K562 (cell line): ENCODE data around the gene ORAI2. TPM values are rescaled to one million over a fixed set of nuclear protein-coding genes. Genes with fewer than 3 reads are reported as not detected.

Source experiments
- CBFA2T2 ChIP-seq: fragments of 450-650 bp; conservative IDR thresholded peaks from 2 replicates; pipeline ENCODE4 v1.6.1; 2017; ENCODE audit warnings: mild to moderate bottlenecking
- CBX3 ChIP-seq, 2 experiments: IDR thresholded peaks; 1 replicate in 1 of 2; 2 replicates in 1 of 2; pipeline ENCODE4 v1.6.1; 2012; ENCODE audit warnings: inconsistent platforms in 2 of 2, low read length in 2 of 2, borderline replicate concordance in 1 of 2, control low read depth in 1 of 2
- CCAR2 ChIP-seq: fragments of 200-400 bp; formaldehyde crosslinking; IDR thresholded peaks from 2 replicates; pipeline ENCODE4 v1.6.1; 2017; ENCODE audit warnings: mild to moderate bottlenecking, low read depth, low read length
- HMG20A ChIP-seq: fragments of 450-650 bp; formaldehyde crosslinking; conservative IDR thresholded peaks from 2 replicates; pipeline ENCODE4 v1.4.0; 2020; ENCODE audit warnings: mild to moderate bottlenecking, mixed read lengths
- NCOA6 ChIP-seq: fragments of 450-650 bp; IDR thresholded peaks from 2 replicates; pipeline ENCODE4 v1.6.1; 2017; ENCODE audit warnings: mild to moderate bottlenecking
- RAD51 ChIP-seq: fragments of 450-650 bp; IDR thresholded peaks from 2 replicates; pipeline ENCODE4 v1.7.1; 2016; ENCODE audit warnings: low read depth, mild to moderate bottlenecking, borderline replicate concordance
- RFX7 ChIP-seq: fragments of 250-450 bp; sonication (Bioruptor Pico); IDR thresholded peaks from 2 replicates; pipeline ENCODE4 v1.5.1; 2021; ENCODE audit warnings: mild to moderate bottlenecking
- SP1 ChIP-seq: sonication (generic); formaldehyde crosslinking; IDR thresholded peaks from 2 replicates; pipeline ENCODE4 v1.8.1; 2022; ENCODE audit warnings: mild to moderate bottlenecking, missing genetic modification reagents
- TRIM28 ChIP-seq: fragments of 450-650 bp; IDR thresholded peaks from 2 replicates; pipeline ENCODE4 v1.6.1; 2017
- TSC22D4 ChIP-seq: fragments of 450-650 bp; IDR thresholded peaks from 2 replicates; pipeline ENCODE4 v1.6.1; 2016; ENCODE audit warnings: missing genetic modification characterization, missing biosample characterization, control low read depth
- ZNF134 ChIP-seq: fragments of 250-450 bp; sonication (Bioruptor Pico); conservative IDR thresholded peaks from 2 replicates; pipeline ENCODE4 v1.4.0; 2020
- ZNF224 ChIP-seq: sonication (generic); formaldehyde crosslinking; IDR thresholded peaks from 2 replicates; pipeline ENCODE4 v1.8.0; 2022; ENCODE audit warnings: mild to moderate bottlenecking, missing genetic modification reagents
- ZNF3 ChIP-seq: fragments of 250-450 bp; sonication (Bioruptor Pico); IDR thresholded peaks from 2 replicates; pipeline ENCODE4 v1.5.0; 2021; ENCODE audit warnings: mild to moderate bottlenecking, moderate library complexity
- ZNF644 ChIP-seq: fragments of 200-800 bp; sonication (Bioruptor generic); IDR thresholded peaks from 2 replicates; pipeline ENCODE4 v1.6.1; 2016; ENCODE audit warnings: low read depth, missing genetic modification characterization, missing compliant biosample characterization
- ZNF655 ChIP-seq: fragments of 250-450 bp; sonication (Bioruptor Pico); IDR thresholded peaks from 2 replicates; pipeline ENCODE4 v1.5.0; 2021
- ZNF785 ChIP-seq: fragments of 250-450 bp; sonication (Bioruptor Pico); IDR thresholded peaks from 2 replicates; pipeline ENCODE4 v1.4.0; 2020; ENCODE audit warnings: mild to moderate bottlenecking
- ZZZ3 ChIP-seq: fragments of 450-650 bp; IDR thresholded peaks from 2 replicates; pipeline ENCODE4 v1.6.1; 2016; ENCODE audit warnings: antibody characterized with exemption, mild to moderate bottlenecking, moderate library complexity
- polyA plus RNA-seq, 8 experiments: library from polyadenylated mRNA; depleted of rRNA in 4 of 8; stranded (reverse) in 5 of 8; unstranded in 3 of 8; fragments of >200 nt; fragmentation: Nextera tagmentation in 2 of 8; fragmentation: Illumina TruSeq in 1 of 8; extraction: Ambion mirVana in 2 of 8; extraction: Trizol in 1 of 8; gene quantifications; 2 replicates each; pipeline versions ENCODE4 v1.2.1 to v1.2.3, GENCODE V29; 2011 to 2014; ENCODE audit warnings: inconsistent platforms in 1 of 8, missing spikeins in 1 of 8
- total RNA-seq, 7 experiments: library from RNA; depleted of rRNA in 6 of 7; stranded (reverse); fragments of >200 nt in 6 of 7; fragmentation: Illumina TruSeq in 2 of 7; extraction: Trizol in 2 of 7; gene quantifications; 2 replicates each; pipeline versions ENCODE4 v1.2.1 to v1.2.3, GENCODE V29; 2011 to 2021; ENCODE audit warnings: low replicate concordance in 1 of 7
- TF ChIP-seq, protein P1 (sequence below): fragments of 450-650 bp; IDR thresholded peaks from 2 replicates; pipeline ENCODE4 v1.6.1; 2017; ENCODE audit warnings: antibody characterized with exemption, mild to moderate bottlenecking
- TF ChIP-seq, protein P2 (sequence below): fragments of 450-650 bp; IDR thresholded peaks from 2 replicates; pipeline ENCODE4 v1.6.1; 2014; ENCODE audit warnings: low read depth, mild to moderate bottlenecking, moderate library complexity, borderline replicate concordance
- TF ChIP-seq, protein P3 (sequence below): fragments of 250-450 bp; sonication (Bioruptor Pico); IDR thresholded peaks from 2 replicates; pipeline ENCODE4 v1.5.0; 2021; ENCODE audit warnings: mild to moderate bottlenecking, borderline replicate concordance

ORAI2 gene
- total and polyA plus RNA-seq, 9 of the 15 experiments (the other 6 are each of a cell fraction or from before 2014, with no cell fraction given): 1.1 to 27.7 (median 9.2) TPM

GRCh38 chr7:102464577-102465280, 31.4 kb downstream of the ORAI2 start, which contains the start of the genes ALKBH4 and LRWD1 (continued):
- TF ChIP-seq, protein P1, sequence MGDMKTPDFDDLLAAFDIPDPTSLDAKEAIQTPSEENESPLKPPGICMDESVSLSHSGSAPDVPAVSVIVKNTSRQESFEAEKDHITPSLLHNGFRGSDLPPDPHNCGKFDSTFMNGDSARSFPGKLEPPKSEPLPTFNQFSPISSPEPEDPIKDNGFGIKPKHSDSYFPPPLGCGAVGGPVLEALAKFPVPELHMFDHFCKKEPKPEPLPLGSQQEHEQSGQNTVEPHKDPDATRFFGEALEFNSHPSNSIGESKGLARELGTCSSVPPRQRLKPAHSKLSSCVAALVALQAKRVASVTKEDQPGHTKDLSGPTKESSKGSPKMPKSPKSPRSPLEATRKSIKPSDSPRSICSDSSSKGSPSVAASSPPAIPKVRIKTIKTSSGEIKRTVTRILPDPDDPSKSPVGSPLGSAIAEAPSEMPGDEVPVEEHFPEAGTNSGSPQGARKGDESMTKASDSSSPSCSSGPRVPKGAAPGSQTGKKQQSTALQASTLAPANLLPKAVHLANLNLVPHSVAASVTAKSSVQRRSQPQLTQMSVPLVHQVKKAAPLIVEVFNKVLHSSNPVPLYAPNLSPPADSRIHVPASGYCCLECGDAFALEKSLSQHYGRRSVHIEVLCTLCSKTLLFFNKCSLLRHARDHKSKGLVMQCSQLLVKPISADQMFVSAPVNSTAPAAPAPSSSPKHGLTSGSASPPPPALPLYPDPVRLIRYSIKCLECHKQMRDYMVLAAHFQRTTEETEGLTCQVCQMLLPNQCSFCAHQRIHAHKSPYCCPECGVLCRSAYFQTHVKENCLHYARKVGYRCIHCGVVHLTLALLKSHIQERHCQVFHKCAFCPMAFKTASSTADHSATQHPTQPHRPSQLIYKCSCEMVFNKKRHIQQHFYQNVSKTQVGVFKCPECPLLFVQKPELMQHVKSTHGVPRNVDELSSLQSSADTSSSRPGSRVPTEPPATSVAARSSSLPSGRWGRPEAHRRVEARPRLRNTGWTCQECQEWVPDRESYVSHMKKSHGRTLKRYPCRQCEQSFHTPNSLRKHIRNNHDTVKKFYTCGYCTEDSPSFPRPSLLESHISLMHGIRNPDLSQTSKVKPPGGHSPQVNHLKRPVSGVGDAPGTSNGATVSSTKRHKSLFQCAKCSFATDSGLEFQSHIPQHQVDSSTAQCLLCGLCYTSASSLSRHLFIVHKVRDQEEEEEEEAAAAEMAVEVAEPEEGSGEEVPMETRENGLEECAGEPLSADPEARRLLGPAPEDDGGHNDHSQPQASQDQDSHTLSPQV: peak; percentile 59; the same call in 1 of the 2 replicates
- TF ChIP-seq NCOA6: 0 out of 2 replicates have a peak, but pooled peaks have one; percentile 56
- no peak for TF ChIP-seq ZNF655 (CRISPR knock-in tag)
- TF ChIP-seq ZNF785: no peak
- TF ChIP-seq TRIM28: no peak
- TF ChIP-seq ZNF134 (CRISPR knock-in tag): no peak
- TF ChIP-seq RFX7 (CRISPR knock-in tag): no peak
- no peak for TF ChIP-seq HMG20A (CRISPR knock-in tag)
- 0 out of 3 replicates have a peak, but pooled peaks of 1 of the 2 experiments have one; percentile 17 for TF ChIP-seq CBX3 (IDR thresholded peaks at IDR 0.05; ENCODE audit: borderline replicate concordance in 1 of 2, low read length in 2 of 2)
- TF ChIP-seq ZZZ3: no peak
- no peak for TF ChIP-seq ZNF644 (tag)
- no peak for TF ChIP-seq RAD51
- TF ChIP-seq SP1: peak; percentile 83
- no peak for TF ChIP-seq ZNF3 (CRISPR knock-in tag)
- TF ChIP-seq, protein P2, sequence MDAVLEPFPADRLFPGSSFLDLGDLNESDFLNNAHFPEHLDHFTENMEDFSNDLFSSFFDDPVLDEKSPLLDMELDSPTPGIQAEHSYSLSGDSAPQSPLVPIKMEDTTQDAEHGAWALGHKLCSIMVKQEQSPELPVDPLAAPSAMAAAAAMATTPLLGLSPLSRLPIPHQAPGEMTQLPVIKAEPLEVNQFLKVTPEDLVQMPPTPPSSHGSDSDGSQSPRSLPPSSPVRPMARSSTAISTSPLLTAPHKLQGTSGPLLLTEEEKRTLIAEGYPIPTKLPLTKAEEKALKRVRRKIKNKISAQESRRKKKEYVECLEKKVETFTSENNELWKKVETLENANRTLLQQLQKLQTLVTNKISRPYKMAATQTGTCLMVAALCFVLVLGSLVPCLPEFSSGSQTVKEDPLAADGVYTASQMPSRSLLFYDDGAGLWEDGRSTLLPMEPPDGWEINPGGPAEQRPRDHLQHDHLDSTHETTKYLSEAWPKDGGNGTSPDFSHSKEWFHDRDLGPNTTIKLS: peak; percentile 94
- TF ChIP-seq CCAR2: no peak
- TF ChIP-seq CBFA2T2: no peak
- TF ChIP-seq, protein P3, sequence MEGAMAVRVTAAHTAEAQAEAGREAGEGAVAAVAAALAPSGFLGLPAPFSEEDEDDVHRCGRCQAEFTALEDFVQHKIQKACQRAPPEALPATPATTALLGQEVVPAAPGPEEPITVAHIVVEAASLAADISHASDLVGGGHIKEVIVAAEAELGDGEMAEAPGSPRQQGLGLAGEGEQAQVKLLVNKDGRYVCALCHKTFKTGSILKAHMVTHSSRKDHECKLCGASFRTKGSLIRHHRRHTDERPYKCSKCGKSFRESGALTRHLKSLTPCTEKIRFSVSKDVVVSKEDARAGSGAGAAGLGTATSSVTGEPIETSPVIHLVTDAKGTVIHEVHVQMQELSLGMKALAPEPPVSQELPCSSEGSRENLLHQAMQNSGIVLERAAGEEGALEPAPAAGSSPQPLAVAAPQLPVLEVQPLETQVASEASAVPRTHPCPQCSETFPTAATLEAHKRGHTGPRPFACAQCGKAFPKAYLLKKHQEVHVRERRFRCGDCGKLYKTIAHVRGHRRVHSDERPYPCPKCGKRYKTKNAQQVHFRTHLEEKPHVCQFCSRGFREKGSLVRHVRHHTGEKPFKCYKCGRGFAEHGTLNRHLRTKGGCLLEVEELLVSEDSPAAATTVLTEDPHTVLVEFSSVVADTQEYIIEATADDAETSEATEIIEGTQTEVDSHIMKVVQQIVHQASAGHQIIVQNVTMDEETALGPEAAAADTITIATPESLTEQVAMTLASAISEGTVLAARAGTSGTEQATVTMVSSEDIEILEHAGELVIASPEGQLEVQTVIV (CRISPR knock-in tag): no peak
- no peak for TF ChIP-seq TSC22D4 (tag)
- no peak for TF ChIP-seq ZNF224 (CRISPR knock-in tag)
